IMR-90 (cell line): Measurements from ENCODE around the gene COL9A3. TPM values are rescaled to one million over a fixed set of nuclear protein-coding genes. Genes with fewer than 3 reads are reported as not detected.

Source experiments
- ATAC-seq: fragments of 200-7000 bp; cut with Tn5 transposase; 2 replicates; pipeline ENCODE4 v1.9.1; 2020; ENCODE audit warnings: low read depth, mild to moderate bottlenecking, moderate library complexity
- BruUV-seq: library from RNA; stranded (reverse); fragments of 400-500 nt; replicated peaks from 2 replicates; lab custom pipeline; 2021; lab: Mats Ljungman, UMichigan
- CTCF ChIA-PET: fragments of 300-600 bp; formaldehyde crosslinking; extraction: SDS; loops from one replicate; lab custom pipeline; 2021; ENCODE audit warnings: antibody characterized with exemption; lab: Yijun Ruan, JAX
- POLR2A ChIA-PET: fragments of 300-600 bp; sonication (Branson Sonifier 250); formaldehyde crosslinking; loops from one replicate; lab custom pipeline; 2022; ENCODE audit warnings: antibody characterized with exemption; ENCODE audit not compliant: unreplicated experiment; lab: Charles Lee
- DNase-seq: peaks from one replicate; pipeline ENCODE4 v3.0.0; 2013
- H2AFZ ChIP-seq: replicated peaks from 2 replicates; pipeline ENCODE3; 2013; ENCODE audit warnings: low read length, mild to moderate bottlenecking; ENCODE audit not compliant: poor library complexity
- H2AK5ac ChIP-seq: 2 replicates; pipeline ENCODE4 v1.6.1; 2013; ENCODE audit warnings: low read depth, low read length, inconsistent platforms
- H2AK9ac ChIP-seq: replicated peaks from 2 replicates; pipeline ENCODE3; 2013; ENCODE audit warnings: mild to moderate bottlenecking, low read depth, low read length, moderate library complexity; ENCODE audit not compliant: poor library complexity
- H2BK120ac ChIP-seq: 2 replicates; pipeline ENCODE4 v1.6.1; 2013; ENCODE audit warnings: low read depth, low read length, inconsistent platforms
- H2BK15ac ChIP-seq: 3 replicates; pipeline ENCODE4 v1.6.1; 2013; ENCODE audit warnings: low read depth, low read length, inconsistent platforms
- H2BK20ac ChIP-seq: 2 replicates; pipeline ENCODE4 v1.6.1; 2013; ENCODE audit warnings: low read depth, mild to moderate bottlenecking, inconsistent platforms, low read length, moderate library complexity
- H2BK5ac ChIP-seq: 2 replicates; pipeline ENCODE4 v1.6.1; 2013; ENCODE audit warnings: mild to moderate bottlenecking, low read depth, low read length, inconsistent platforms; ENCODE audit not compliant: poor library complexity, severe bottlenecking
- H3K14ac ChIP-seq: replicated peaks from 2 replicates; pipeline ENCODE4 v1.6.1; 2013; ENCODE audit warnings: low read depth, low read length, inconsistent platforms
- H3K18ac ChIP-seq: 2 replicates; pipeline ENCODE4 v1.6.1; 2013; ENCODE audit warnings: low read depth, low read length, control low read depth
- H3K23ac ChIP-seq: 2 replicates; pipeline ENCODE4 v1.6.1; 2013; ENCODE audit warnings: low read depth, low read length, inconsistent platforms
- H3K27ac ChIP-seq: 2 replicates; pipeline ENCODE4 v1.5.1; 2013; ENCODE audit warnings: mild to moderate bottlenecking, control low read depth, low read length; ENCODE audit not compliant: insufficient read depth
- H3K27me3 ChIP-seq: 2 replicates; pipeline ENCODE4 v1.6.1; 2013; ENCODE audit warnings: low read length; ENCODE audit not compliant: control insufficient read depth, insufficient read depth
- H3K36me3 ChIP-seq: 2 replicates; pipeline ENCODE4 v1.6.1; 2013; ENCODE audit warnings: low read length, mixed read lengths; ENCODE audit not compliant: control insufficient read depth, insufficient read depth
- H3K4ac ChIP-seq: 2 replicates; pipeline ENCODE4 v1.6.1; 2013; ENCODE audit warnings: low read depth, low read length, inconsistent platforms
- H3K4me1 ChIP-seq: 2 replicates; pipeline ENCODE4 v1.6.1; 2013; ENCODE audit warnings: low read length, mixed read lengths; ENCODE audit not compliant: control insufficient read depth, insufficient read depth
- H3K4me2 ChIP-seq: 2 replicates; pipeline ENCODE4 v1.6.1; 2013; ENCODE audit warnings: low read depth, mild to moderate bottlenecking, control low read depth, low read length, moderate library complexity
- H3K4me3 ChIP-seq: 2 replicates; pipeline ENCODE4 v1.5.1; 2013; ENCODE audit warnings: low read depth, mild to moderate bottlenecking, control low read depth, low read length, moderate library complexity; ENCODE audit not compliant: insufficient read depth
- H3K56ac ChIP-seq: 2 replicates; pipeline ENCODE4 v1.6.1; 2013; ENCODE audit warnings: low read length, inconsistent platforms; ENCODE audit not compliant: insufficient read depth; ENCODE audit errors: extremely low read depth
- H3K79me1 ChIP-seq, 2 experiments: 2 replicates each; pipeline ENCODE4 v1.6.1; 2013; ENCODE audit warnings: low read length in 2 of 2, inconsistent platforms in 1 of 2, low read depth in 1 of 2
- H3K9ac ChIP-seq: 2 replicates; pipeline ENCODE4 v1.6.1; 2013; ENCODE audit warnings: low read depth, low read length, control low read depth
- H3K9me1 ChIP-seq: 2 replicates; pipeline ENCODE4 v1.6.1; 2013; ENCODE audit warnings: low read length, inconsistent platforms; ENCODE audit not compliant: insufficient read depth
- H3K9me3 ChIP-seq: 2 replicates; pipeline ENCODE4 v1.6.1; 2013; ENCODE audit warnings: low read length; ENCODE audit not compliant: control insufficient read depth, insufficient read depth
- H4K20me1 ChIP-seq: 2 replicates; pipeline ENCODE4 v1.6.1; 2013; ENCODE audit warnings: low read length, inconsistent platforms; ENCODE audit not compliant: insufficient read depth
- H4K5ac ChIP-seq: 2 replicates; pipeline ENCODE4 v1.6.1; 2013; ENCODE audit warnings: mild to moderate bottlenecking, low read depth, low read length, control low read depth
- H4K8ac ChIP-seq, 2 experiments: 2 replicates each; pipeline ENCODE4 v1.6.1; 2013; ENCODE audit warnings: low read depth in 2 of 2, low read length in 2 of 2, control low read depth in 1 of 2, inconsistent platforms in 1 of 2
- H4K91ac ChIP-seq: 2 replicates; pipeline ENCODE4 v1.6.1; 2013; ENCODE audit warnings: low read depth, low read length, inconsistent platforms; ENCODE audit not compliant: insufficient read depth
- MAFK ChIP-seq: IDR thresholded peaks from 2 replicates; pipeline ENCODE4 v1.6.1; 2012; ENCODE audit warnings: low read depth, low read length, improper control_type of control experiment
- MAZ ChIP-seq: IDR thresholded peaks from 2 replicates; pipeline ENCODE4 v1.6.1; 2012; ENCODE audit warnings: low read depth, mild to moderate bottlenecking, low read length, improper control_type of control experiment, moderate library complexity, borderline replicate concordance
- MXI1 ChIP-seq: IDR thresholded peaks from 2 replicates; pipeline ENCODE4 v1.6.1; 2012; ENCODE audit warnings: low read depth, mild to moderate bottlenecking, low read length, moderate library complexity, borderline replicate concordance
- RCOR1 ChIP-seq: IDR thresholded peaks from 2 replicates; pipeline ENCODE4 v1.6.1; 2012; ENCODE audit warnings: mild to moderate bottlenecking, low read length, improper control_type of control experiment; ENCODE audit not compliant: insufficient replicate concordance
- WGBS, 2 experiments: methylation state at CpG; one replicate each; pipeline versions ENCODE4 v1.1.5 to v1.1.7; 2013; ENCODE audit warnings: missing lambda C conversion rate in 2 of 2; ENCODE audit not compliant: insufficient read length in 1 of 2; ENCODE audit errors: extremely low coverage in 2 of 2; 5-methylcytosine and 5-hydroxymethylcytosine counted together
- dilution Hi-C: fragments of 300-500 bp; cut with HindIII; formaldehyde crosslinking; loops from one replicate; pipeline ENCODE4 v1.14.3; 2018; ENCODE audit warnings: low sequenced_read_pairs; ENCODE audit not compliant: unreplicated experiment
- in situ Hi-C: fragments of 300-500 bp; cut with MboI; formaldehyde crosslinking; loops from 3 replicates; pipeline ENCODE4 v1.14.3; 2019; ENCODE audit warnings: low sequenced_read_pairs, inconsistent platforms, mixed read lengths
- intact Hi-C: fragments of 100-400 bp; cut with micrococcal nuclease; formaldehyde crosslinking; loops from 2 replicates; pipeline ENCODE4 v1.10.0; 2022
- polyA plus RNA-seq, 3 experiments: library from polyadenylated mRNA; depleted of rRNA; stranded (reverse); fragments of >200 nt; gene quantifications; 2 replicates each; pipeline ENCODE4 v1.2.3, GENCODE V29; 2012; ENCODE audit warnings: low replicate concordance in 1 of 3
- total RNA-seq: library from RNA; depleted of rRNA; stranded (reverse); fragments of >200 nt; gene quantifications from 2 replicates; pipeline ENCODE4 v1.2.3, GENCODE V29; 2012

COL9A3 gene
- total and polyA plus RNA-seq, 2 of the 4 experiments (the other 2 are of a cell fraction), result 0.36 to 1.4 TPM

DNA sequence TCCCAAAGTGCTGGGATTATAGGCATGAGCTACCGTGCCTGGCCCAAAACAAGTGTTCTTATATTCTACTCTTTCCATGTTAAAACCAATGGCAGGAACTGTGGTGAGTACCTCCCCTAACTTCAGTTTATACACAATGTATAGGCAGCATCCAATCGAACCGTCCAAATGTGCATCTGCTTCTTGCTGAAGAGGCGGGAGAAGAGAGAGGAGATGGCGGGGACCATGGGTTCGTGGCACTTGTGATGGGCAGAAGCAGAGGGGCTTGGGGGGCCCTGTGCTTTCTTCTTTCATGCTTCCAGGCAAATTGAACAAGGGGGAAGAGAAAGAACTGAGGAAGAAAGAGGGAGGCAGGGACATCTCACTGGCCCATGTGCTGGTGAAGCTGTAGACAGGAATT, 56.0 kb downstream of the COL9A3 start:
- H2BK20ac ChIP-seq, result no peak overlapping the region
- H2BK15ac ChIP-seq, result no peak overlapping the region
- in situ Hi-C loops (loop anchor here (10.0 kb wide), 1 partner anchor 142 kb away; no protein-coding TSS in a partner anchor), intact Hi-C loops (loop anchor here (1.0 kb wide), 1 partner anchor 136 kb away; no protein-coding TSS in a partner anchor), dilution Hi-C loops (no loop called here)
- no peak overlapping the region for H2AK5ac ChIP-seq
- H3K56ac ChIP-seq, result no peak overlapping the region
- H2BK120ac ChIP-seq, result no peak overlapping the region
- no peak overlapping the region for H3K27ac ChIP-seq
- ATAC-seq (no peak), DNase-seq (no peak)
- H3K18ac ChIP-seq, result no peak overlapping the region
- peaks cover 7% of the 10 kb centered on the region; the same call in 1 of the 2 replicates for H3K4me1 ChIP-seq
- H3K27me3 ChIP-seq, result 0 out of 2 replicates have a peak, but pooled peaks cover 2% of the 10 kb centered on the region
- H3K4me2 ChIP-seq, result no peak overlapping the region
- WGBS, 2 experiments, result no CpG with 5 or more reads among the region's 6 CpGs
- no peak overlapping the region for H3K4me3 ChIP-seq
- no peak overlapping the region for H4K5ac ChIP-seq
- no peak overlapping the region for H2AK9ac ChIP-seq
- no peak overlapping the region for H4K91ac ChIP-seq
- no peak overlapping the region for H3K23ac ChIP-seq
- no peak overlapping the region for H3K14ac ChIP-seq
- no peak overlapping the region for H3K4ac ChIP-seq
- H3K9me1 ChIP-seq, result no peaks in the 10 kb centered on the region; the same call in 1 of the 2 replicates
- TF ChIP-seq RCOR1, result no peak
- TF ChIP-seq MAFK, result no peak
- no peak for TF ChIP-seq MAZ
- no peak for TF ChIP-seq MXI1
- ChIA-PET CTCF (interaction anchor here (1.3 kb wide), 1 partner anchor 22 kb away, joined by 3 read pairs; no protein-coding TSS in a partner anchor), POLR2A (no interaction called here)
- H4K20me1 ChIP-seq, result no peaks in the 10 kb centered on the region
- no peak overlapping the region for H4K8ac ChIP-seq
- no TSS peak for BruUV-seq
- no peak overlapping the region for H2AFZ ChIP-seq
- no peaks in the 10 kb centered on the region for H3K36me3 ChIP-seq
- no peaks in the 10 kb centered on the region for H3K79me1 ChIP-seq
- no peak overlapping the region for H3K9ac ChIP-seq
- no peak overlapping the region for H2BK5ac ChIP-seq
- H3K9me3 ChIP-seq, result no peaks in the 10 kb centered on the region
